ENCODE data around the gene TTC27. TPM values are rescaled to one million over a fixed set of nuclear protein-coding genes. Genes with fewer than 3 reads are reported as not detected.
"Not testable (repeated sequence)": the region's sequence is repeated elsewhere in the genome, so short reads cannot be mapped to it uniquely, and the experiment has no call there.

TTC27 gene
- total and polyA plus RNA-seq, 3 experiments from 2014 or later, result 22.1 to 41.7 (median 40.9) TPM

GRCh38 chr2:32750880-32751279 lies 123.0 kb downstream of the TTC27 start:
- no peak overlapping the region for H3K27ac Mint-ChIP-seq

GRCh38 chr2:32752205-32752604 lies 124.4 kb downstream of the TTC27 start:
- no peak overlapping the region for H3K4me3 ChIP-seq (ENCODE audit: low read length)
- no peaks in the 10 kb centered on the region for H3K36me3 ChIP-seq (ENCODE audit: insufficient read depth, low read length)
- POLR2A ChIA-PET, result no interaction called here
- CTCF ChIA-PET, result no interaction called here
- H3K27me3 ChIP-seq (ENCODE audit: insufficient read depth, low read length, poor library complexity, severe bottlenecking), result no peaks in the 10 kb centered on the region
- peaks cover 4% of the 10 kb centered on the region for H3K4me1 ChIP-seq (ENCODE audit: insufficient read depth, low read length)
- no peak overlapping the region for H3K27ac ChIP-seq (ENCODE audit: low read depth, low read length)
- no peak for DNase-seq
- Mint-ChIP-seq H3K27ac (peak overlapping the region in 3 of 8 donors; percentile 20 to 66 (median 35)), H3K9me3 (no peaks in the 10 kb centered on the region), H3K4me1 (peaks cover 10 to 21% (median 15%) of the 10 kb centered on the region in 3 donors), H3K27me3 (no peaks in the 10 kb centered on the region), H3K4me3 (no peak overlapping the region), H3K36me3 (peaks cover 14 to 39% (median 19%) of the 10 kb centered on the region in 3 donors)
- H3K9me3 ChIP-seq (ENCODE audit: low read length), result no peaks in the 10 kb centered on the region

More at GRCh38 chr2:32750880-32751279, 123.0 kb downstream of the TTC27 start:
- H3K4me3 Mint-ChIP-seq, result no peak overlapping the region
- ChIA-PET CTCF (no interaction called here), POLR2A (no interaction called here)
- H3K9me3 Mint-ChIP-seq, result no peaks in the 10 kb centered on the region
- no peaks in the 10 kb centered on the region for H3K27me3 Mint-ChIP-seq
- H3K4me1 Mint-ChIP-seq, result peaks cover 2 to 8% (median 6%) of the 10 kb centered on the region in 3 donors
- no peak for DNase-seq
- H3K36me3 Mint-ChIP-seq, result peaks cover 16 to 36% (median 22%) of the 10 kb centered on the region in 3 donors
- H3K4me3 ChIP-seq (ENCODE audit: low read length), result no peak overlapping the region
- no peaks in the 10 kb centered on the region for H3K27me3 ChIP-seq (ENCODE audit: insufficient read depth, low read length, poor library complexity, severe bottlenecking)
- H3K4me1 ChIP-seq (ENCODE audit: insufficient read depth, low read length), result no peaks in the 10 kb centered on the region
- H3K9me3 ChIP-seq (ENCODE audit: low read length), result no peaks in the 10 kb centered on the region
- no peak overlapping the region for H3K27ac ChIP-seq (ENCODE audit: low read depth, low read length)
- H3K36me3 ChIP-seq (ENCODE audit: insufficient read depth, low read length), result no peaks in the 10 kb centered on the region

GRCh38 chr2:32752952-32753351 lies 125.1 kb downstream of the TTC27 start:
- Histone ChIP-seq H3K9me3 (ENCODE audit: low read length) (no peaks in the 10 kb centered on the region), H3K4me1 (ENCODE audit: insufficient read depth, low read length) (peaks cover 4% of the 10 kb centered on the region), H3K4me3 (ENCODE audit: low read length) (no peak overlapping the region), H3K27ac (ENCODE audit: low read depth, low read length) (no peak overlapping the region), H3K27me3 (ENCODE audit: insufficient read depth, low read length, poor library complexity, severe bottlenecking) (no peaks in the 10 kb centered on the region), H3K36me3 (ENCODE audit: insufficient read depth, low read length) (no peaks in the 10 kb centered on the region)
- Mint-ChIP-seq H3K9me3 (no peaks in the 10 kb centered on the region), H3K36me3 (peaks cover 12 to 38% (median 14%) of the 10 kb centered on the region in 3 donors), H3K4me1 (peaks cover 10 to 23% (median 15%) of the 10 kb centered on the region in 3 donors), H3K4me3 (no peak overlapping the region), H3K27me3 (no peaks in the 10 kb centered on the region), H3K27ac (no peak overlapping the region)
- no peak for DNase-seq
- ChIA-PET CTCF (no interaction called here), POLR2A (no interaction called here)

GRCh38 chr2:32754676-32755075 lies 126.8 kb downstream of the TTC27 start:
- H3K4me3 ChIP-seq (ENCODE audit: low read length); H3K9me3 Mint-ChIP-seq; H3K27me3 ChIP-seq (ENCODE audit: insufficient read depth, low read length, poor library complexity, severe bottlenecking); POLR2A ChIA-PET; CTCF ChIA-PET; DNase-seq; H3K27ac ChIP-seq (ENCODE audit: low read depth, low read length); H3K4me1 ChIP-seq (ENCODE audit: insufficient read depth, low read length); H3K9me3 ChIP-seq (ENCODE audit: low read length); H3K27me3 Mint-ChIP-seq; H3K36me3 ChIP-seq (ENCODE audit: insufficient read depth, low read length): not testable (repeated sequence)
- Mint-ChIP-seq H3K4me1 (peaks cover 10 to 23% (median 15%) of the 10 kb centered on the region in 3 donors), H3K27ac (peak overlapping the region in 1 of 8 donors; percentile 94), H3K36me3 (peaks cover 9 to 40% (median 9%) of the 10 kb centered on the region in 3 donors), H3K4me3 (peak overlapping the region in 1 of 7 donors; percentile 77)

GRCh38 chr2:32755666-32756065 lies 127.8 kb downstream of the TTC27 start:
- peak overlapping the region; percentile 33 for H3K4me3 ChIP-seq (ENCODE audit: low read length)
- Mint-ChIP-seq H3K4me3 (peak overlapping the region; percentile 68 to 89 (median 81)), H3K4me1 (peaks cover 10 to 23% (median 15%) of the 10 kb centered on the region in 3 donors), H3K27ac (peak overlapping the region; percentile 34 to 94 (median 85)), H3K9me3 (no peaks in the 10 kb centered on the region), H3K36me3 (peaks cover 11 to 41% (median 13%) of the 10 kb centered on the region in 3 donors), H3K27me3 (no peaks in the 10 kb centered on the region)
- H3K9me3 ChIP-seq (ENCODE audit: low read length), result no peaks in the 10 kb centered on the region
- no peak overlapping the region for H3K27ac ChIP-seq (ENCODE audit: low read depth, low read length)
- ChIA-PET POLR2A (no interaction called here), CTCF (no interaction called here)
- no peak for DNase-seq
- H3K27me3 ChIP-seq (ENCODE audit: insufficient read depth, low read length, poor library complexity, severe bottlenecking), result no peaks in the 10 kb centered on the region
- no peaks in the 10 kb centered on the region for H3K36me3 ChIP-seq (ENCODE audit: insufficient read depth, low read length)
- peaks cover 4% of the 10 kb centered on the region for H3K4me1 ChIP-seq (ENCODE audit: insufficient read depth, low read length)

- Histone ChIP-seq H3K36me3 (ENCODE audit: insufficient read depth, low read length) (no peaks in the 10 kb centered on the region), H3K4me1 (ENCODE audit: insufficient read depth, low read length) (peaks cover 4% of the 10 kb centered on the region), H3K27ac (ENCODE audit: low read depth, low read length) (peak overlapping the region; percentile 7), H3K4me3 (ENCODE audit: low read length) (peak overlapping the region; percentile 33), H3K27me3 (ENCODE audit: insufficient read depth, low read length, poor library complexity, severe bottlenecking) (no peaks in the 10 kb centered on the region), H3K9me3 (ENCODE audit: low read length) (no peaks in the 10 kb centered on the region)
- no peaks in the 10 kb centered on the region for H3K9me3 Mint-ChIP-seq
- peaks cover 11 to 45% (median 15%) of the 10 kb centered on the region in 3 donors for H3K36me3 Mint-ChIP-seq
- DNase-seq, result peak in 1 of 5 donors; percentile 1
- POLR2A ChIA-PET, result no interaction called here
- H3K4me3 Mint-ChIP-seq, result peak overlapping the region; percentile 68 to 89 (median 81)
- no peaks in the 10 kb centered on the region for H3K27me3 Mint-ChIP-seq
- H3K27ac Mint-ChIP-seq, result peak overlapping the region; percentile 34 to 92 (median 85)
- CTCF ChIA-PET, result no interaction called here
- H3K4me1 Mint-ChIP-seq, result peaks cover 10 to 23% (median 15%) of the 10 kb centered on the region in 3 donors
These were observed 128.4 kb downstream of the TTC27 start for GRCh38 chr2:32756074-32756727.

- Mint-ChIP-seq H3K36me3 (peaks cover 11 to 55% (median 18%) of the 10 kb centered on the region in 3 donors), H3K4me3 (no peak overlapping the region), H3K27me3 (no peaks in the 10 kb centered on the region), H3K27ac (no peak overlapping the region), H3K4me1 (peaks cover 10 to 23% (median 15%) of the 10 kb centered on the region in 3 donors), H3K9me3 (no peaks in the 10 kb centered on the region)
- POLR2A ChIA-PET, result no interaction called here
- peaks cover 4% of the 10 kb centered on the region for H3K4me1 ChIP-seq (ENCODE audit: insufficient read depth, low read length)
- H3K27ac ChIP-seq (ENCODE audit: low read depth, low read length), result no peak overlapping the region
- H3K36me3 ChIP-seq (ENCODE audit: insufficient read depth, low read length), result no peaks in the 10 kb centered on the region
- CTCF ChIA-PET, result no interaction called here
- no peaks in the 10 kb centered on the region for H3K27me3 ChIP-seq (ENCODE audit: insufficient read depth, low read length, poor library complexity, severe bottlenecking)
- no peak for DNase-seq
- no peak overlapping the region for H3K4me3 ChIP-seq (ENCODE audit: low read length)
- H3K9me3 ChIP-seq (ENCODE audit: low read length), result no peaks in the 10 kb centered on the region
These were observed 130.4 kb downstream of the TTC27 start for GRCh38 chr2:32758232-32758631.

GRCh38 chr2:32760628-32761027 lies 132.8 kb downstream of the TTC27 start:
- H3K36me3 Mint-ChIP-seq, result peaks cover 11 to 65% (median 19%) of the 10 kb centered on the region in 3 donors
- no peaks in the 10 kb centered on the region for H3K9me3 ChIP-seq (ENCODE audit: low read length)
- ChIA-PET POLR2A (no interaction called here), CTCF (no interaction called here)
- DNase-seq, result no peak
- no peak overlapping the region for H3K27ac Mint-ChIP-seq
- no peaks in the 10 kb centered on the region for H3K9me3 Mint-ChIP-seq
- H3K4me3 Mint-ChIP-seq, result no peak overlapping the region
- H3K4me1 ChIP-seq (ENCODE audit: insufficient read depth, low read length), result peaks cover 4% of the 10 kb centered on the region
- H3K4me1 Mint-ChIP-seq, result peaks cover 11 to 18% (median 12%) of the 10 kb centered on the region in 3 donors
- no peaks in the 10 kb centered on the region for H3K27me3 Mint-ChIP-seq
- no peak overlapping the region for H3K4me3 ChIP-seq (ENCODE audit: low read length)
- H3K27me3 ChIP-seq (ENCODE audit: insufficient read depth, low read length, poor library complexity, severe bottlenecking), result no peaks in the 10 kb centered on the region
- H3K36me3 ChIP-seq (ENCODE audit: insufficient read depth, low read length), result no peaks in the 10 kb centered on the region
- H3K27ac ChIP-seq (ENCODE audit: low read depth, low read length), result no peak overlapping the region

Measured in CD8-positive, alpha-beta memory T cell (primary cell).